Stimulated activated CD4-positive, alpha-beta T cell treated with anti-CD3 and anti-CD28 coated beads, Interleukin-15, amount 100 ng/mL, for 24 hours (primary cell): ENCODE results near the gene HOXA10.

ENCODE experiments used
- DNase-seq: peaks from one replicate; pipeline ENCODE4 v3.0.0-alpha.2; 2020

HOXA10 gene

DNA sequence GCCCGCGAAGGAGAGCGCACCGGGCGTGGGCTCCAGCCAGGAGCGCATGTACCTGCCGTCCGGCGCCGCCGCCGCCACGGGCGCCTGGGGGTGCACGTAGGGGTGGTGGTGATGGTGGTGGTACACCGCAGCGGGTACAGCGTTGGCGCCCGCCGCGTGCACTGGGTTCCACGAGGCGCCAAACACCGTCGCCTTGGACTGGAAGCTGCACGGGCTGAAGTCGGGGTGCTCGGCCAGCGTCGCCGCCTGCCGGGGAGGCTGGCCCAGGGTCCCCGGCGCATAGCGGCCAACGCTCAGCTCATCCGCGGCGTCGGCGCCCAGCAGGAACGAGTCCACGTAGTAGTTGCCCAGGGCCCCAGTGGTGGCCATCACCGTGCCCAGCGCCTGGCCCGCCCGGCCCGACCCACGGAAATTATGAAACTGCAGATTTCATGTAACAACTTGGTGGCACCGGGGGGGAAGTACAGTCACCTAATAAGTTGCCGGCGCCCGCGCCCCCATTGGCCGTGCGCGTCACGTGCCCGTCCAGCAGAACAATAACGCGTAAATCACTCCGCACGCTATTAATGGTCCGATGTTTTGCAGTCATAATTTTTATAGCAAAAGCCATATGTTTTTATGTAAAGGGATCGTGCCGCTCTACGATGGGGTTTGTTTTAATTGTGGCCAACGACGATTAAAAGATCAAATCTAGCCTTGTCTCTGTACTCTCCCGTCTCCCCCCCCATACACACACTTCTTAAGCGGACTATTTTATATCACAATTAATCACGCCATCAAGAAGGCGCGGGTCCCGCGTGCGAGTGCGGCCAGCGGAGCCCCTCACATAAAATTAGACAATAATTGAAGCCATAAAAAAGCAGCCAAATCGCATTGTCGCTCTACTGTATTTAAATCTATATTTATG is 8.8 kb downstream of the HOXA10 start, which contains the start of gene HOXA9:
Gene HOXA9, minus strand, starts transcription at position 449 of the 907 bp plus-strand sequence. Its CDS starts 80 bp downstream, at position 369.
- no peak for DNase-seq

- no peak for DNase-seq
These were observed 9.6 kb downstream of the HOXA10 start for GRCh38 chr7:27164367-27165088.

GRCh38 chr7:27164045-27164366 is 10.1 kb downstream of the HOXA10 start:
- DNase-seq, result no peak

GRCh38 chr7:27163288-27164044 is 10.7 kb downstream of the HOXA10 start:
- no peak for DNase-seq

- DNase-seq, result no peak
These were observed 11.4 kb downstream of the HOXA10 start for GRCh38 chr7:27162561-27163287.

- no peak for DNase-seq
These were observed 12.2 kb downstream of the HOXA10 start for GRCh38 chr7:27161721-27162560.

- no peak for DNase-seq
These were observed 12.9 kb downstream of the HOXA10 start for GRCh38 chr7:27161214-27161720.

DNA sequence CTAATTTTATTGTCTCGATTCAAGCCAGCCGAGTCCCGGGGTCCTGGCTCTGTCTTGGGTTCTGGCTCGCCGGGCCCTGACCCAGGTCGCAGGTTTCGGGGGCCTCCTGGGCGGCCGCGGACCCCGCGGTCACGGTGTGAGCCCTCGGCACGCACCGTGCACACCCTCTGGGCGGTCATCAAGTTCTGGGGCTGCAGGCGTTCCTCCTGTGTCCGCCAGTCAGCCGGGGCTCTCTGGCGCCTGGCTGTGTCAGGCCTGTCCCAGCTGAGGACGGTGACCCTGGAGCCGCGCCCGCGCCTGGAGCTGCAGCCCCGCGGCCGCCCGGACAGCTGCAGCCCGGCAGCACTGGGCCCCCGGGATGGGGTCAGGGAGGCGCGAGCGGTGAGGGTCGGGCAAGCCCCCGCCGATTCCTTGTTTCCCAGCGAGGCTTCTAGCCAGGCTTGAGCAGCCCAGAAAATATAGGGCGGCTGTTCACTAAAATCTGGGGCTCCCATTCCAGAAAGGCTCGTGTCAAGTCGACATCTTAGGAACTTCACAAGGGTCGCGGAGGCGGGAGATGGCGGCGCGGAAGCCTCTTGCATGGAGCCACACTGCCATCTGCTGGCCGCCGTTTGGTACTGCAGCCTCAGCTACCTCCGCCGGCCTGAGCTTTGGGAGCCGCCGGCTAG is 13.4 kb downstream of the HOXA10 start:
- DNase-seq, result peak; percentile 88

DNA sequence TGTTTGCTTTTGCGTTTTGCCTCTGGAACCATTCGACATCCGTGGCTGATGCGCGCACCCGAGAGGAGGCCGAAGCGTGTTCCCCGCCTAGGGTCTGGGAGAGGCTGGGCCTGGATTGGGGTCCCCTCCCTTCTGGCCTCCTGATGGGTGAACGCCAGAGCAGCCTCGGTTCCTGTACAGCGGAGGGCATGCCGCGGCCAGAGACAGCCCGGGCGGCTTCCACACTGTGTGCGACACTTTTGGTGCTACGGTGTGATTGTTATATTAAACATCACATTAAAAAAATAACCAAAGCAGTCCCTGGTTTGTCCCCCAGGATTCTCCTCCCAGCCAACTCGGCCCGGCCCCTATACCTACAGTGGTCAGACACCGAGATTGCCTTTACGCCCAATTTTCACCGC is 14.0 kb downstream of the HOXA10 start:
- DNase-seq, result no peak

DNA sequence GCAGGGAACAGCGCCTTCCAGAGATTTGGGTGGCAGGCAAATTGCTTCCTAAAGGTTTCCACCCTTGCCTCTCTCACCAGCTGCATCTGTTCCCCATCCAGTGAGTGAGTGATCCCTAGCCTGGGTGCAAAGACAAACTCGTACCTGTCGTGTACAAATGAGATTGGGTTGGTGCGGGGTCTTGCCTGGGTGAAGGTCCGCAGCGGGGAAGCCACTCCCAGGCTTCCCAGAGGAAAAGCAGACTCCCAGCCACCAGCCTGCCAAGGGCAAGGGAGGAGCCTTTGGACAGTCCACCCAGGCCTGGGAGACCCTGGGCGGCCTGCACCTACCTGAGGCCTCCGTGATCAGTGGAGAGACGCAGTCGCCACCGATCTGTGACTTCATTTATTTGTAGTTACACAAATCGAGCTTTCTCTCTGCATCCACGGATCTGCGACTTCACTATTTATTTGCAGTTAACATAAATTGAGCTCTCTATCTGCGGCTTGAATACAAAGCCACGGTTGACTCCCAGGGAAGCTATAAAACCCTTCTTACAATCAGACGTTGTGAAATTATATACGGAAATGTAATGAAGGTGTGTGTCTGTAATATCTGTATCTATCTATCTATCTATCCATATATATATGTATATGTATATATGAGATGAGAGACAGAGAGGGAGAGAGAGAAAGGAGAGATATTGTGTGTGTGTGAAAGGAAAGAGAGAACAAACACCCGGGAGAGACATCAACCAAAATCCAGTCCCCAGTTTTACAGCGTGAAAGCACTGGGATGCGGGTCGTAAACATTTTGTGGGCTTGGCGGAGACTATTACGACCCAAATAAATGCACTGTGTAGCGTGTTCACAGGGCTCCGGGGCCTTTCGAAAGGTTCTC is 14.6 kb downstream of the HOXA10 start:
- DNase-seq, result no peak

- DNase-seq, result no peak
These were observed 15.5 kb downstream of the HOXA10 start for GRCh38 chr7:27158436-27159265.

- DNase-seq, result no peak
These were observed 16.3 kb downstream of the HOXA10 start for GRCh38 chr7:27157702-27158431.

GRCh38 chr7:27156916-27157701 is 17.0 kb downstream of the HOXA10 start:
- DNase-seq, result no peak

DNA sequence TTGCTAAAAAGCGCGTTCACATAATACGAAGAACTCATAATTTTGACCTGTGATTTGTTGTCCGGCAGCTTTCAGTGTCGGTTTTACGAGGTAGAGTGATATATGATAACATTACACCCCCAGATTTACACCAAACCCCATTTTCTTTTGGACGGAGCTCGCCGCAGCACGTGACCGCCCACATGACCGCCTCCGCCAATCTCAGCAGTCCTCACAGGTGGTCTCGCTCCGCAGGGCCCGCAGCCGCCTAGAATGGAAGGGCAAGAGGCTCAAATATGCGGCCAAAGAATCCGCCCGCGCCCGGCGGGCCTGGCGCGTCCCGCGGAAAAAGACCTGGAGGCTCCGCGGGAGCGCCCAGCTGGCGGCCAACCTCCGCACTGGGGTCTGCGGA is 17.6 kb downstream of the HOXA10 start, which contains the start of gene HOXA7:
Gene HOXA7, minus strand, starts transcription at position 168 of the 391 bp plus-strand sequence. Its CDS starts 130 bp downstream, at position 38.
- DNase-seq, result no peak

DNA sequence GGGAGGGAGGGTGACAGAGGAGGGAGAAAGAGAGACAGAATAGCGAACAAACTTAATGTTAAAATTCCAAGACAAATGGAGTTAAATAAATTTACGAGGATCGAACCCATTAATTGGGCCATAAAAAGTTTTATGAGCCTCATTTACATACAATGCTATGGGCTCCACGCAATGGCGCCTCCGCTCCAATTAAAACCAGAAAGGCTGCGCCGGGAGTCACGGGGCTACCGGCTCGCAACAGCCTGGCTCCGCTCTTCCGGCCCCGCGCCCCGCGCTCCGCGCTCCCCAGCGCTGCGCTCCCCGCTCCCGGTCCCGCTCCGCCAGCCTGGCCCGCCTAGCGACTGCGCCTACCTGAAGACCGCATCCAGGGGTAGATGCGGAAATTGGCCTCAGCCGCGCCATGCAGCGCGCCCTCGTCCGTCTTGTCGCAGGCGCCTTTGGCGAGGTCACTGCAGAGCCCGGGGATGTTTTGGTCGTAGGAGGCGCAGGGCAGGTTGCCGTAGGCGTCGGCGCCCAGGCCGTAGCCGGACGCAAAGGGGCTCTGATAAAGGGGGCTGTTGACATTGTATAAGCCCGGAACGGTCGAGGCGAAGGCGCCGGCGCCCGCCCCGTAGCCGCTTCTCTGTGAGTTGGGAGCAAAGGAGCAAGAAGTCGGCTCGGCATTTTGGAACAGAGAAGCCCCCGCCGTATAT is 18.2 kb downstream of the HOXA10 start:
- DNase-seq, result no peak
